ENCODE data around the gene TADA2B.

DNA sequence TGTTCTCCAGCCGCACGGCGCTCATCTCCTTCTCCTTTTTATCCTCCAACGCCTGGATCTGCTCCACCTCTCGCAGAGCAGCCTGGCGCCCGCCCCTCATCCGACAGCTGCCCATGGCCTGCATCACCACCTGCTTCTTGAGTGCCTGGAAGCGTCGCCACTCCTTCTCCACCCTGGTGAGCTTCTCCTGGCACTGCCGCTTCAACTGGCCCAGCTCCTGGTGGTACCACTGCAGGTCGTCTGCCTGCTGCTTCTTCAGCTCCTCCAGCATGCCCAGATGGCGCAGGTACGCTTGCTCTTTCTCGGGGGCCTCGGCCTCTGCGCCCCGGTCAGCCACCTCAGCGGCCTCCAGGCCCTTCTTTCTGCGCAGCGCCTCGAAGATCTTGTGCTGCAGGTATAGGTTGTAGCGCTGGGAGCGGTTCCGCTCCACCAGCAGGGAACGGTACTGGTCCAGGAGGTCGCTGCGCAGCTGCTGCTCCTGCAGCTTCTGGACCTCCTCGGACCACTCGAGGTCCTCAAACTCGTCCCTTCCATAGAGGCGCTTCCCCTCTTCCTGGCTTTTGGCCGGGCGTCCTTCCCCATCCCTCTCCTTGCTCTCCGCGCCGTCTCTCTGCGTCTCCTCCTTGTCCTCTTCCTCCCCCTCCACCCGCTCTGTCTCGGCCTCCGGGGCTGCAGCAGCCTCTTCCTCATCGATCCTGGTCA, 1.2 kb upstream of the TADA2B start:
- TF ChIP-seq, protein P1, sequence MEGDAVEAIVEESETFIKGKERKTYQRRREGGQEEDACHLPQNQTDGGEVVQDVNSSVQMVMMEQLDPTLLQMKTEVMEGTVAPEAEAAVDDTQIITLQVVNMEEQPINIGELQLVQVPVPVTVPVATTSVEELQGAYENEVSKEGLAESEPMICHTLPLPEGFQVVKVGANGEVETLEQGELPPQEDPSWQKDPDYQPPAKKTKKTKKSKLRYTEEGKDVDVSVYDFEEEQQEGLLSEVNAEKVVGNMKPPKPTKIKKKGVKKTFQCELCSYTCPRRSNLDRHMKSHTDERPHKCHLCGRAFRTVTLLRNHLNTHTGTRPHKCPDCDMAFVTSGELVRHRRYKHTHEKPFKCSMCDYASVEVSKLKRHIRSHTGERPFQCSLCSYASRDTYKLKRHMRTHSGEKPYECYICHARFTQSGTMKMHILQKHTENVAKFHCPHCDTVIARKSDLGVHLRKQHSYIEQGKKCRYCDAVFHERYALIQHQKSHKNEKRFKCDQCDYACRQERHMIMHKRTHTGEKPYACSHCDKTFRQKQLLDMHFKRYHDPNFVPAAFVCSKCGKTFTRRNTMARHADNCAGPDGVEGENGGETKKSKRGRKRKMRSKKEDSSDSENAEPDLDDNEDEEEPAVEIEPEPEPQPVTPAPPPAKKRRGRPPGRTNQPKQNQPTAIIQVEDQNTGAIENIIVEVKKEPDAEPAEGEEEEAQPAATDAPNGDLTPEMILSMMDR (IDR thresholded peaks at IDR 0.05; ENCODE audit: low read depth, low read length, missing input control), result no peak
- TF ChIP-seq FOXA2 (IDR thresholded peaks at IDR 0.05) (no peak), RAD21 (IDR thresholded peaks at IDR 0.05) (no peak)
